HEK293 (cell line): Measurements from ENCODE around the gene TMEM218.

Source experiments
- CTCF ChIA-PET: fragments of 350-600 bp; formaldehyde crosslinking; extraction: SDS; loops from one replicate; lab custom pipeline; 2021; ENCODE audit warnings: antibody characterized with exemption; lab: Yijun Ruan, JAX
- POLR2A ChIA-PET: fragments of 300-600 bp; formaldehyde crosslinking; extraction: SDS; loops from one replicate; lab custom pipeline; 2020; ENCODE audit warnings: antibody characterized with exemption, inconsistent platforms; lab: Yijun Ruan, JAX
- H3K27ac ChIP-seq: fragments of 200-500 bp; sonication (Bioruptor generic); 2 replicates; pipeline ENCODE4 v1.5.1; 2014; ENCODE audit warnings: low read depth, low read length, control low read depth, inconsistent platforms; ENCODE audit errors: extremely low read depth
- H3K36me3 ChIP-seq, 2 experiments: fragments of 200-500 bp in 1 of 2; sonication (Bioruptor generic) in 1 of 2; 1 replicate in 1 of 2; 2 replicates in 1 of 2; pipeline ENCODE4 v1.5.1; 2014 to 2017; ENCODE audit warnings: inconsistent platforms in 2 of 2, low read length in 2 of 2; ENCODE audit not compliant: control insufficient read depth in 2 of 2, insufficient read depth in 1 of 2
- H3K4me1 ChIP-seq: fragments of 200-500 bp; sonication (Bioruptor generic); 2 replicates; pipeline ENCODE4 v1.5.1; 2014; ENCODE audit warnings: mild to moderate bottlenecking, low read length, inconsistent platforms; ENCODE audit not compliant: control insufficient read depth, insufficient read depth
- H3K4me3 ChIP-seq: 2 replicates; pipeline ENCODE4 v1.5.1; 2011; ENCODE audit warnings: low read depth, mild to moderate bottlenecking, control low read depth, low read length, moderate library complexity
- H3K9me3 ChIP-seq: fragments of 200-500 bp; sonication (Bioruptor generic); 2 replicates; pipeline ENCODE4 v1.5.1; 2014; ENCODE audit warnings: low read depth, low read length, inconsistent platforms; ENCODE audit not compliant: control insufficient read depth, insufficient read depth
- GLI4 ChIP-seq: fragments of 450-650 bp; formaldehyde crosslinking; IDR thresholded peaks from 2 replicates; pipeline ENCODE4 v1.5.1; 2016; ENCODE audit warnings: missing biosample characterization, missing genetic modification characterization
- MEIS1 ChIP-seq: sonication (generic); formaldehyde crosslinking; IDR thresholded peaks from 2 replicates; pipeline ENCODE4 v1.8.1; 2022; ENCODE audit warnings: missing genetic modification reagents, mild to moderate bottlenecking, borderline replicate concordance
- OVOL3 ChIP-seq: fragments of 450-650 bp; formaldehyde crosslinking; IDR thresholded peaks from 2 replicates; pipeline ENCODE4 v1.5.1; 2016; ENCODE audit warnings: missing biosample characterization, missing genetic modification characterization
- SCRT1 ChIP-seq: fragments of 450-650 bp; formaldehyde crosslinking; IDR thresholded peaks from 2 replicates; pipeline ENCODE4 v1.5.1; 2016; ENCODE audit warnings: missing biosample characterization, missing genetic modification characterization, borderline replicate concordance
- SCRT2 ChIP-seq: fragments of 450-650 bp; formaldehyde crosslinking; IDR thresholded peaks from 2 replicates; pipeline ENCODE4 v1.5.1; 2016; ENCODE audit warnings: missing biosample characterization, missing genetic modification characterization
- ZBTB8A ChIP-seq: fragments of 450-650 bp; formaldehyde crosslinking; IDR thresholded peaks from 2 replicates; pipeline ENCODE4 v1.5.1; 2016; ENCODE audit warnings: missing biosample characterization, missing genetic modification characterization
- ZNF114 ChIP-seq: fragments of 450-650 bp; formaldehyde crosslinking; IDR thresholded peaks from 2 replicates; pipeline ENCODE4 v1.5.0; 2017; ENCODE audit warnings: missing biosample characterization, missing genetic modification characterization
- ZNF132 ChIP-seq: fragments of 450-650 bp; formaldehyde crosslinking; IDR thresholded peaks from 2 replicates; pipeline ENCODE4 v1.5.1; 2017; ENCODE audit warnings: missing biosample characterization, missing genetic modification characterization, borderline replicate concordance
- ZNF211 ChIP-seq: fragments of 450-650 bp; formaldehyde crosslinking; IDR thresholded peaks from 2 replicates; pipeline ENCODE4 v1.5.1; 2016; ENCODE audit warnings: low read depth, missing biosample characterization, missing genetic modification characterization
- ZNF37A ChIP-seq: fragments of 450-650 bp; IDR thresholded peaks from 2 replicates; pipeline ENCODE4 v1.5.1; 2018; ENCODE audit warnings: missing biosample characterization, missing genetic modification characterization
- ZNF544 ChIP-seq: fragments of 450-650 bp; formaldehyde crosslinking; IDR thresholded peaks from 2 replicates; pipeline ENCODE4 v1.5.0; 2017; ENCODE audit warnings: missing biosample characterization, missing genetic modification characterization
- ZNF548 ChIP-seq: fragments of 450-650 bp; formaldehyde crosslinking; IDR thresholded peaks from 2 replicates; pipeline ENCODE4 v1.5.1; 2016; ENCODE audit warnings: missing biosample characterization, missing genetic modification characterization
- ZNF701 ChIP-seq: fragments of 450-650 bp; formaldehyde crosslinking; IDR thresholded peaks from 2 replicates; pipeline ENCODE4 v1.5.1; 2016; ENCODE audit warnings: missing biosample characterization, missing genetic modification characterization
- ZNF830 ChIP-seq: fragments of 450-650 bp; IDR thresholded peaks from 2 replicates; pipeline ENCODE4 v1.5.0; 2018; ENCODE audit warnings: missing biosample characterization, missing genetic modification characterization, low read depth, mild to moderate bottlenecking, moderate library complexity
- TF ChIP-seq, protein P1 (sequence below): fragments of 450-650 bp; formaldehyde crosslinking; IDR thresholded peaks from 2 replicates; pipeline ENCODE4 v1.5.1; 2016; ENCODE audit warnings: missing biosample characterization, missing genetic modification characterization
- TF ChIP-seq, protein P2 (sequence below): fragments of 450-650 bp; formaldehyde crosslinking; IDR thresholded peaks from 2 replicates; pipeline ENCODE4 v1.5.1; 2016; ENCODE audit warnings: missing biosample characterization, missing genetic modification characterization, borderline replicate concordance
- TF ChIP-seq, protein P3 (sequence below): fragments of 450-650 bp; formaldehyde crosslinking; IDR thresholded peaks from 2 replicates; pipeline ENCODE4 v1.5.0; 2017; ENCODE audit warnings: missing biosample characterization, missing genetic modification characterization, borderline replicate concordance

Gene TMEM218

DNA sequence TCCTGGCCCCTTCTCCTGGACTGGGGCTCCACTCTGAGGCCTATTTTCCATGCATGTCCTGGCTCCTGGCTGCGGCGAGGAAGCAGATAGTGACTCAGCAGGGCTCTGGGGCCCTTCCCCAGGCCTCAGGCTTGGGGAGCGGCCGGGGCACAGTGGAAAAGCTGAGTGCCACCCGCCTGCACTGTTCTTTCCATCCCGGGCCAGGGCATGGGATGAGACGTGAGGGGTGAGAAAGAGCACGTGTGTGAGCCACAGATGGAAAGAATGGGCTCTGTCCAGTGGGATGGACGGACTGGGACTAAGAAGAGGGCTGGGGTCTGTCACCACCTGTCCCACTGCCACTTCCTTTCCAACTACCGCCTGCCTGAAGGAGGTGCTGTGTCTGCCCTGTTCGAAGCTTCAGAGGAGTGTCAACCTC lies 35.5 kb downstream of the TMEM218 start:
- no peaks in the 10 kb centered on the region for H3K36me3 ChIP-seq
- H3K4me1 ChIP-seq = no peaks in the 10 kb centered on the region
- no peak overlapping the region for H3K4me3 ChIP-seq
- no peaks in the 10 kb centered on the region for H3K9me3 ChIP-seq
- ChIA-PET POLR2A (interaction anchor here (0.6 kb wide), 1 partner anchor 826 kb away, joined by 7 read pairs; no protein-coding TSS in a partner anchor), CTCF (interaction anchor here (0.6 to 1.2 kb wide), 3 partner anchors 15 to 431 kb away, joined by 3 to 5 read pairs (median 3); no protein-coding TSS in a partner anchor)
- no peak overlapping the region for H3K27ac ChIP-seq
- TF ChIP-seq OVOL3 (tag by site-specific recombination) (no peak), ZNF211 (no peak), ZNF37A (tag by site-specific recombination) (no peak), ZNF132 (no peak), GLI4 (tag by site-specific recombination) (no peak), SCRT1 (tag by site-specific recombination) (no peak)
- TF ChIP-seq, protein P1, sequence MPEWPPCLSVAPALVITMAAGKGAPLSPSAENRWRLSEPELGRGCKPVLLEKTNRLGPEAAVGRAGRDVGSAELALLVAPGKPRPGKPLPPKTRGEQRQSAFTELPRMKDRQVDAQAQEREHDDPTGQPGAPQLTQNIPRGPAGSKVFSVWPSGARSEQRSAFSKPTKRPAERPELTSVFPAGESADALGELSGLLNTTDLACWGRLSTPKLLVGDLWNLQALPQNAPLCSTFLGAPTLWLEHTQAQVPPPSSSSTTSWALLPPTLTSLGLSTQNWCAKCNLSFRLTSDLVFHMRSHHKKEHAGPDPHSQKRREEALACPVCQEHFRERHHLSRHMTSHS = no peak
- TF ChIP-seq, protein P2, sequence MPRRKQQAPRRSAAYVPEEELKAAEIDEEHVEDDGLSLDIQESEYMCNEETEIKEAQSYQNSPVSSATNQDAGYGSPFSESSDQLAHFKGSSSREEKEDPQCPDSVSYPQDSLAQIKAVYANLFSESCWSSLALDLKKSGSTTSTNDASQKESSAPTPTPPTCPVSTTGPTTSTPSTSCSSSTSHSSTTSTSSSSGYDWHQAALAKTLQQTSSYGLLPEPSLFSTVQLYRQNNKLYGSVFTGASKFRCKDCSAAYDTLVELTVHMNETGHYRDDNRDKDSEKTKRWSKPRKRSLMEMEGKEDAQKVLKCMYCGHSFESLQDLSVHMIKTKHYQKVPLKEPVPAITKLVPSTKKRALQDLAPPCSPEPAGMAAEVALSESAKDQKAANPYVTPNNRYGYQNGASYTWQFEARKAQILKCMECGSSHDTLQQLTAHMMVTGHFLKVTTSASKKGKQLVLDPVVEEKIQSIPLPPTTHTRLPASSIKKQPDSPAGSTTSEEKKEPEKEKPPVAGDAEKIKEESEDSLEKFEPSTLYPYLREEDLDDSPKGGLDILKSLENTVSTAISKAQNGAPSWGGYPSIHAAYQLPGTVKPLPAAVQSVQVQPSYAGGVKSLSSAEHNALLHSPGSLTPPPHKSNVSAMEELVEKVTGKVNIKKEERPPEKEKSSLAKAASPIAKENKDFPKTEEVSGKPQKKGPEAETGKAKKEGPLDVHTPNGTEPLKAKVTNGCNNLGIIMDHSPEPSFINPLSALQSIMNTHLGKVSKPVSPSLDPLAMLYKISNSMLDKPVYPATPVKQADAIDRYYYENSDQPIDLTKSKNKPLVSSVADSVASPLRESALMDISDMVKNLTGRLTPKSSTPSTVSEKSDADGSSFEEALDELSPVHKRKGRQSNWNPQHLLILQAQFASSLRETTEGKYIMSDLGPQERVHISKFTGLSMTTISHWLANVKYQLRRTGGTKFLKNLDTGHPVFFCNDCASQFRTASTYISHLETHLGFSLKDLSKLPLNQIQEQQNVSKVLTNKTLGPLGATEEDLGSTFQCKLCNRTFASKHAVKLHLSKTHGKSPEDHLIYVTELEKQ (tag by site-specific recombination) = no peak

DNA sequence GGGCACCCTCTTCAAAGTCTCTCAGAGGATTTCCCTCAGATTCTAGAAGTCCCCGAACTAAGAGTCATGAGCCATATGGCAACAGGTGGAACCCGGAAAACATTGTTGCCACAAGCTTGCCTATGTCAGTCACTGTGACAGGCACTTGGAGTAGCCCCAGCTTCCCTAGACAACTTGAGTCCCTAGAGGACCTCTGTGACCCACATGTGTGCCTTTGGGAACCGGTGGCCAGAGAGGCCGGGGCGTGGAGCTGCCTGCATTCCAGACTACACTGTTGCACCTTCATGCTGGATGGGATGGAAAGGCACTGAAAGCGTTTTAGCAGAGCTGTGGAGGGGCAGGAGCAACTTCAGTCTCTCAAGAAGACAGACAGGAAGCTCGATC lies 36.2 kb downstream of the TMEM218 start:
- no peaks in the 10 kb centered on the region for H3K4me1 ChIP-seq
- ChIA-PET CTCF (interaction anchor here (0.6 to 1.2 kb wide), 2 partner anchors 15 to 430 kb away, joined by 3 read pairs; no protein-coding TSS in a partner anchor), POLR2A (interaction anchor here (0.6 kb wide), 1 partner anchor 827 kb away, joined by 7 read pairs; no protein-coding TSS in a partner anchor)
- no peaks in the 10 kb centered on the region for H3K36me3 ChIP-seq
- H3K9me3 ChIP-seq = no peaks in the 10 kb centered on the region
- TF ChIP-seq SCRT2 (tag by site-specific recombination) (peak; percentile 80), ZNF701 (tag by site-specific recombination) (no peak), ZNF548 (tag by site-specific recombination) (no peak), ZNF830 (no peak), ZBTB8A (no peak), MEIS1 (CRISPR knock-in tag) (no peak), ZNF544 (tag by site-specific recombination) (no peak), SCRT1 (tag by site-specific recombination) (0 out of 2 replicates have a peak, but pooled peaks have one; percentile 16), ZNF114 (tag by site-specific recombination) (no peak)
- TF ChIP-seq, protein P3, sequence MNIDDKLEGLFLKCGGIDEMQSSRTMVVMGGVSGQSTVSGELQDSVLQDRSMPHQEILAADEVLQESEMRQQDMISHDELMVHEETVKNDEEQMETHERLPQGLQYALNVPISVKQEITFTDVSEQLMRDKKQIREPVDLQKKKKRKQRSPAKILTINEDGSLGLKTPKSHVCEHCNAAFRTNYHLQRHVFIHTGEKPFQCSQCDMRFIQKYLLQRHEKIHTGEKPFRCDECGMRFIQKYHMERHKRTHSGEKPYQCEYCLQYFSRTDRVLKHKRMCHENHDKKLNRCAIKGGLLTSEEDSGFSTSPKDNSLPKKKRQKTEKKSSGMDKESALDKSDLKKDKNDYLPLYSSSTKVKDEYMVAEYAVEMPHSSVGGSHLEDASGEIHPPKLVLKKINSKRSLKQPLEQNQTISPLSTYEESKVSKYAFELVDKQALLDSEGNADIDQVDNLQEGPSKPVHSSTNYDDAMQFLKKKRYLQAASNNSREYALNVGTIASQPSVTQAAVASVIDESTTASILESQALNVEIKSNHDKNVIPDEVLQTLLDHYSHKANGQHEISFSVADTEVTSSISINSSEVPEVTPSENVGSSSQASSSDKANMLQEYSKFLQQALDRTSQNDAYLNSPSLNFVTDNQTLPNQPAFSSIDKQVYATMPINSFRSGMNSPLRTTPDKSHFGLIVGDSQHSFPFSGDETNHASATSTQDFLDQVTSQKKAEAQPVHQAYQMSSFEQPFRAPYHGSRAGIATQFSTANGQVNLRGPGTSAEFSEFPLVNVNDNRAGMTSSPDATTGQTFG (tag by site-specific recombination) = no peak
- TF ChIP-seq, all 188 proteins: peak for 2
- H3K27ac ChIP-seq = no peak overlapping the region
- H3K4me3 ChIP-seq = no peak overlapping the region
